ENCODE measurements around the gene GPRIN3.
A peak's percentile ranks its signal among the peaks of the same experiment; 100 is the strongest.

The GPRIN3 gene

GRCh38 chr4:89196056-89196674 is 111.4 kb downstream of the GPRIN3 start:
- no peak overlapping the region for H3K27ac Mint-ChIP-seq
- H3K27me3 Mint-ChIP-seq (ENCODE audit: low read depth, poor library complexity) = peaks cover 3% of the 10 kb centered on the region
- H3K4me3 Mint-ChIP-seq = no peak overlapping the region
- H3K9me3 Mint-ChIP-seq = no peaks in the 10 kb centered on the region
- no peaks in the 10 kb centered on the region for H3K36me3 Mint-ChIP-seq (ENCODE audit: low read depth)
- no peaks in the 10 kb centered on the region for H3K4me1 Mint-ChIP-seq
- TF ChIP-seq CTCF (IDR thresholded peaks at IDR 0.05) = no peak
- no peak for DNase-seq

GRCh38 chr4:89193843-89194242 is 113.8 kb downstream of the GPRIN3 start:
- no peaks in the 10 kb centered on the region for H3K36me3 Mint-ChIP-seq (ENCODE audit: low read depth)
- no peaks in the 10 kb centered on the region for H3K9me3 Mint-ChIP-seq
- H3K27ac Mint-ChIP-seq = peak overlapping the region; percentile 30
- no peak overlapping the region for H3K4me3 Mint-ChIP-seq
- no peaks in the 10 kb centered on the region for H3K4me1 Mint-ChIP-seq
- no peak for TF ChIP-seq CTCF (IDR thresholded peaks at IDR 0.05)
- no peak for DNase-seq
- peaks cover 3% of the 10 kb centered on the region for H3K27me3 Mint-ChIP-seq (ENCODE audit: low read depth, poor library complexity)
